Measurements from ENCODE around the gene XRCC1. TPM values are rescaled to one million over a fixed set of nuclear protein-coding genes. Genes with fewer than 3 reads are reported as not detected.

Gene XRCC1
- total RNA-seq, 2 experiments from 2014 or later = 27.2 to 35.9 TPM

DNA sequence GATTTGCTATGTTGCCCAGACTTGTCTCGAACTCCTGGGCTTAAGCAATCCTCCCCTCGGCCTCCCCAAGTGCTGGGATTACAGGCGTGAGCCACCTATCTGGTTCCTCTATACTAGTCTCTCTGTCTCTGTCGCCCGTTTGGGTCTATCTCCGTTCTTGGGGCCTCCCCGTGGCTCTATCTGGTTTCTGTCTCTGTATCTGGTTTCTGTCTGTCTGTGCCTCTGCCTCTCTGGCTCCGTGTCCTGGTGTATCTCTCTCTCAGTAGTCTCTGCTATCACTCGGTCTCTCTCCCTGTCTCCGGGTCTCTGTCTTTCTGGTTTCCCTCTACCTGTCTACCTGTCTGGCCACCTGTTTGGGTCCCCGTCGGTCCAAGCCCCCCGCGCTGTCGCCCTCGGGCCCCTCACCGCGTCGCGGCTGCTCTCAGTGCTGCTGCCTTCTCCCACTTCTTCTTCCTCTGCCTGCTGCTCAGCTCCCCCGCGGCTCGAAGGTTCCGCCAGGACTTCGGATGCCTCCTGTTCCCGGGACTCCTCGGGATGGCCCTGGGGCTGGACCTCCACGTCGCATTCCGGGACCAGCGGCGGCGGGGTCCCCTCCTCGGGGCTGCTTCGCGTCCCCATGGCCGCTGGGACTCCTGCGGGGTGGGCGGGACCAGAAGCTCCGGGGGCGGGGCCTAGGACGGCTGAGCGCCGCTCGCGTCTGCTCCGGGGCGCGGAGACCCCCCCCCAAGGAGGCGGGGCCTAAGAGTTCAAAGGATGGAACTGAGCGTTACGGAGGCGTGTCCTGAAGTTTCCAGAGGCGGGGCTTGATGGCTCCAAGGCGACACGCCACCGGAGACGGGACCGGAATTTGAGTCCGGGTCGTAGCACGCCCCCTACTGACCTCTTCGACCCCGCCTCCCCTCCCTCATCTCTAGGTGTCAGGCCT is 71.6 kb downstream of the XRCC1 start:
- intact Hi-C loops (cut with micrococcal nuclease; ENCODE audit: unreplicated experiment) = loop anchor here (2.0 kb wide), 1 partner anchor 41 kb away; no protein-coding TSS in a partner anchor
- Histone ChIP-seq H3K4me1 (ENCODE audit: insufficient read depth, low read length, poor library complexity, severe bottlenecking) (peaks cover 16% of the 10 kb centered on the region), H3K4me2 (ENCODE audit: low read length) (peak overlapping the region; percentile 96), H3K36me3 (ENCODE audit: insufficient read depth, low read length) (no peaks in the 10 kb centered on the region), H2AFZ (ENCODE audit: low read length) (peak overlapping the region; percentile 97), H3K27ac (ENCODE audit: low read depth, low read length, poor library complexity, severe bottlenecking) (peak overlapping the region; percentile 26), H3K4me3 (ENCODE audit: low read depth, low read length, poor library complexity, severe bottlenecking) (peak overlapping the region; percentile 77), H4K20me1 (ENCODE audit: insufficient read depth, low read length) (no peaks in the 10 kb centered on the region), H3K79me2 (ENCODE audit: insufficient read depth, low read depth, low read length) (no peaks in the 10 kb centered on the region), H3K9me2 (ENCODE audit: insufficient read depth, low read length) (no peaks in the 10 kb centered on the region), H3K9me3 (ENCODE audit: low read length) (no peaks in the 10 kb centered on the region)
- ChIA-PET CTCF (ENCODE audit: unreplicated experiment) (no interaction called here), POLR2A (interaction anchor here (0.5 to 1.0 kb wide), 4 partner anchors 10 to 39 kb away, joined by 4 to 6 read pairs (median 4); no protein-coding TSS in a partner anchor)
- BruUV-seq (replicated peaks) = no TSS peak
- peak; percentile 97 for DNase-seq (ENCODE audit: low spot score)
- TF ChIP-seq EZH2phosphoT487 (IDR thresholded peaks at IDR 0.05; ENCODE audit: borderline replicate concordance, low read depth, low read length) (no peak), CTCF (conservative IDR thresholded peaks at IDR 0.05; ENCODE audit: low read length) (peak; percentile 72)

DNA sequence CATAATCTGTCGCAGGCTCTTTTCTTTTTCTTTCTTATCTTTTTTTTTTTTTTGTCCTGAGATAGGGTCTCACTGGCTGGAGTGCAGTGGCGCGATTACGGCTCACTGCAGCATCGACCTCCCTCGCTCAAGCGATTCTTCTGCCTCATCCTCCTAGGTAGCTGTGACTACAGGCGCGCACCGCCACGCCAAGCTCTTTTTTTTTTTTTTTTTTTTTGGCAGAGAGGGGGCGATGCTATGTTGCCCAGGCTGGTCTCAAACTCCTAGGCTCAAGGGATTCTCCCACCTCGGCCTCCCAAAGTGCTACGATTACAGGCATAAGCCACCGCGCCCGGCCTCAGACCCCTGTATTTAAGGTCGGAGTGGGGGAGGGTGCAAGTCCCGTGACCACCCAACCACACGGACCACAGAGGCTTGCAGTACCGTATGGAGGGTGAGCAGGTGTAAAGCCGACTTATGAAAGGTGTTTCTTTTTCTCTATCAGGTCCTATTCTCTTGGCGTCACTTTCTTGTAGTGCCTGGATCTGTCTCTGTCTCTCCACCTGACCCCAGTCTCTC is 72.8 kb downstream of the XRCC1 start:
- H3K9me3 ChIP-seq (ENCODE audit: low read length) = no peaks in the 10 kb centered on the region
- H3K36me3 ChIP-seq (ENCODE audit: insufficient read depth, low read length) = no peaks in the 10 kb centered on the region
- CTCF ChIA-PET (ENCODE audit: unreplicated experiment) = no interaction called here
- H3K79me2 ChIP-seq (ENCODE audit: insufficient read depth, low read depth, low read length) = no peaks in the 10 kb centered on the region
- no peak for DNase-seq (ENCODE audit: low spot score)
- H3K27ac ChIP-seq (ENCODE audit: low read depth, low read length, poor library complexity, severe bottlenecking) = no peak overlapping the region
- no peaks in the 10 kb centered on the region for H3K9me2 ChIP-seq (ENCODE audit: insufficient read depth, low read length)
- POLR2A ChIA-PET = interaction anchor here (0.5 to 0.6 kb wide), 2 partner anchors 32 to 710 kb away, joined by 3 read pairs; no protein-coding TSS in a partner anchor
- no peak overlapping the region for H3K4me3 ChIP-seq (ENCODE audit: low read depth, low read length, poor library complexity, severe bottlenecking)
- no peak overlapping the region for H3K4me2 ChIP-seq (ENCODE audit: low read length)
- TF ChIP-seq CTCF (conservative IDR thresholded peaks at IDR 0.05; ENCODE audit: low read length) (no peak), EZH2phosphoT487 (IDR thresholded peaks at IDR 0.05; ENCODE audit: borderline replicate concordance, low read depth, low read length) (no peak)
- no TSS peak for BruUV-seq (replicated peaks)
- intact Hi-C loops (cut with micrococcal nuclease; ENCODE audit: unreplicated experiment) = no loop called here
- no peaks in the 10 kb centered on the region for H4K20me1 ChIP-seq (ENCODE audit: insufficient read depth, low read length)
- H2AFZ ChIP-seq (ENCODE audit: low read length) = no peak overlapping the region
- peaks cover 16% of the 10 kb centered on the region for H3K4me1 ChIP-seq (ENCODE audit: insufficient read depth, low read length, poor library complexity, severe bottlenecking)

All from OCI-LY7 (cell line).